Measurements from ENCODE around the gene TMEM132A. TPM values are rescaled to one million over a fixed set of nuclear protein-coding genes. Genes with fewer than 3 reads are reported as not detected.

The TMEM132A gene
- total and polyA plus RNA-seq, 9 of the 15 experiments (the other 6 are each of a cell fraction or from before 2014, with no cell fraction given): 0.04 to 1.1 (median 0.18) TPM; not detected in 4

DNA sequence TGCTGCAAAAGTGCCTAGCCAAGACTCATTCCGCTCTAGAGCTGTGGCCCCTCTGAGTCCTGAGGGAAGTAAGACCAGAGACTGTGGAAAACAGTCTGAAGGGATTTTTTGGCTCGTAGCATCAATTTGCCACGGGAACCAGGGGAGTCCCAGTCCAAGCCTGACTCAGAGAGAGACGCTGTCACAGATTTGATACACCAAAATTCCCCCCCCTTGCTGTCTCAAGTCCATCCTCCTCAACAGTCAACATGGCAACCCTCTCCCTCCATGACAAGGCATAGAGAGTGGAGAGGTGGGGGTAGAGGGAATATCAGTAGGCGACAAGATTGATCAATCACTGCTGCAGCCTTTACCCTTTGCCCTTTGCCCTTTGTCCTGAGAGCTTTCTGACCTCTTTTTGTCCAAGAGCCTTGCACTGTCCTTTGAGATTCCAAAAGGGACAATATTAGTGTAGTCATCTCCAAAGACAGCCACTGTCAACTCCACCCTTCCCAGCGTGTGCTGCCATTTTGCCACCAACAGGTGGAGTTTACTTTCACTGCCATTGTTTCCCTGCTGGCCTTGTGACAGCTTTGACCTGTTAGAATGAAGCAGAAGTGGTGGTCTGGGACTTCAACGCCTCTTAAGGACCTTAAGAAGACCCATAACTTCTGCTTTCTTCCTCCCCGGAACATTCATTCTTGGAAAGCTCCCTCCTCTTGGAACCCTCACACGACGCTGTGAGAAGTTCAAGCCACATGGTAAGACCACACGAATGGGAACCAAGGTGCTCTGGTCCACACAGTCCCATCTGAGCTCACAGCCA, 20.4 kb downstream of the TMEM132A start:
- in situ Hi-C loops (cut with MboI): no loop called here
- Histone ChIP-seq H3K9me1 (ENCODE audit: control insufficient read depth, insufficient read depth, low read length) (no peaks in the 10 kb centered on the region), H4K20me1 (replicated peaks; ENCODE audit: control insufficient read depth, insufficient read depth, low read length) (peaks cover 5% of the 10 kb centered on the region), H2AFZ (ENCODE audit: low read depth, low read length) (0 out of 2 replicates have a peak overlapping the region, but pooled peaks have one; percentile 48), H3K9ac (ENCODE audit: insufficient read depth in 1 of 2, low read depth in 2 of 2, low read length in 2 of 2) (no peak overlapping the region), H3K36me3 (ENCODE audit: control insufficient read depth, insufficient read depth, low read length) (no peaks in the 10 kb centered on the region), H3K4me1 (replicated peaks in 1 of 2; ENCODE audit: control insufficient read depth in 2 of 2, insufficient read depth in 2 of 2, low read length in 2 of 2) (peaks cover 0 to 7% of the 10 kb centered on the region in 2 experiments; a peak in 3 of 5 replicates), H3K79me2 (ENCODE audit: control insufficient read depth, insufficient read depth, low read length) (no peaks in the 10 kb centered on the region), H3K27ac (ENCODE audit: extremely low read depth, low read depth, low read length) (no peak overlapping the region), H3K4me2 (ENCODE audit: insufficient read depth, low read length) (no peak overlapping the region; the same call in 1 of the 2 replicates), H3K4me3 (no peak overlapping the region), H3K9me3 (replicated peaks; ENCODE audit: control insufficient read depth, insufficient read depth, low read depth, low read length) (no peaks in the 10 kb centered on the region), H3K27me3 (ENCODE audit: control insufficient read depth in 2 of 2, insufficient read depth in 2 of 2, low read length in 2 of 2) (peaks cover 41 to 72% of the 10 kb centered on the region in 2 experiments)
- peak; percentile 84 for FAIRE-seq
- CTCF ChIA-PET (ENCODE audit: low intra/inter-chr PET ratio): interaction anchor here (1.3 kb wide), 1 partner anchor 26 kb away, joined by 4 read pairs; the partner anchor contains the start of gene CD6
- whole genome bisulfite sequencing (ENCODE audit: insufficient coverage, low coverage, missing lambda C conversion rate): 2% methylated on average over 11 of the region's 11 CpGs
- peak; percentile 87 for ATAC-seq
- intact Hi-C loops (cut with micrococcal nuclease): no loop called here
- BruUV-seq (replicated peaks): no TSS peak
- peak in 3 of 4 experiments; percentile 42 to 60 (median 55) for DNase-seq (ENCODE audit: extremely low read depth in 1 of 4, low spot score in 3 of 4)
- POLR2A ChIA-PET: no interaction called here
- TF ChIP-seq WHSC1 (IDR thresholded peaks at IDR 0.05; ENCODE audit: low read length) (no peak), KDM1A (IDR thresholded peaks at IDR 0.05) (peak; percentile 51 to 56; a peak in 1 of 4 replicates), LEF1 (IDR thresholded peaks at IDR 0.05) (no peak), CEBPB (tag; IDR thresholded peaks at IDR 0.05) (no peak), ZNF583 (CRISPR knock-in tag; IDR thresholded peaks at IDR 0.05) (no peak), CTCFL (IDR thresholded peaks at IDR 0.05; ENCODE audit: borderline replicate concordance, insufficient read depth, low read depth, low read length, poor library complexity, severe bottlenecking) (peak; percentile 34), FOXM1 (IDR thresholded peaks at IDR 0.05; ENCODE audit: low read depth) (no peak), FOXM1 (CRISPR knock-in tag; IDR thresholded peaks at IDR 0.05; ENCODE audit: low read depth) (no peak), RAD21 (CRISPR knock-in tag; conservative IDR thresholded peaks at IDR 0.05 in 1 of 2, IDR thresholded peaks at IDR 0.05 in 1 of 2) (peak in 1 of 2 experiments; percentile 44; a peak in 2 of 4 replicates), NCOA6 (IDR thresholded peaks at IDR 0.05) (no peak), L3MBTL2 (IDR thresholded peaks at IDR 0.05) (0 out of 2 replicates have a peak, but pooled peaks have one; percentile 36), CEBPG (CRISPR knock-in tag; IDR thresholded peaks at IDR 0.05) (no peak), CEBPG (tag; conservative IDR thresholded peaks at IDR 0.05 in 1 of 2, IDR thresholded peaks at IDR 0.05 in 1 of 2) (no peak), CBX5 (IDR thresholded peaks at IDR 0.05; ENCODE audit: borderline replicate concordance, low read depth) (no peak), EGR1 (conservative IDR thresholded peaks at IDR 0.05) (no peak), TCFL5 (CRISPR knock-in tag; conservative IDR thresholded peaks at IDR 0.05) (no peak), MYC (IDR thresholded peaks at IDR 0.05; ENCODE audit: low read depth, low read length) (0 out of 2 replicates have a peak, but pooled peaks have one; percentile 14), MYC (CRISPR knock-in tag; IDR thresholded peaks at IDR 0.05; ENCODE audit: borderline replicate concordance, low read depth) (no peak), XRCC5 (IDR thresholded peaks at IDR 0.05; ENCODE audit: low read depth, low read length) (no peak)
- TF ChIP-seq, protein P1, sequence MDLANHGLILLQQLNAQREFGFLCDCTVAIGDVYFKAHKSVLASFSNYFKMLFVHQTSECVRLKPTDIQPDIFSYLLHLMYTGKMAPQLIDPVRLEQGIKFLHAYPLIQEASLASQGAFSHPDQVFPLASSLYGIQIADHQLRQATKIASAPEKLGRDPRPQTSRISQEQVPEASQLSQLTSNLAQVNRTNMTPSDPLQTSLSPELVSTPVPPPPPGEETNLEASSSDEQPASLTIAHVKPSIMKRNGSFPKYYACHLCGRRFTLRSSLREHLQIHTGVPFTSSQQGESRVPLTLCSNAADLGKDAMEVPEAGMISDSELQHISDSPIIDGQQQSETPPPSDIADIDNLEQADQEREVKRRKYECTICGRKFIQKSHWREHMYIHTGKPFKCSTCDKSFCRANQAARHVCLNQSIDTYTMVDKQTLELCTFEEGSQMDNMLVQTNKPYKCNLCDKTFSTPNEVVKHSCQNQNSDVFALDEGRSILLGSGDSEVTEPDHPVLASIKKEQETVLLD (IDR thresholded peaks at IDR 0.05): no peak
